ENCODE measurements around the gene MACROD2.

Gene MACROD2

GRCh38 chr20:14782731-14783130 lies 787.4 kb downstream of the MACROD2 start:
- no peak overlapping the region for H3K4me3 ChIP-seq (ENCODE audit: low read depth, low read length)
- no peak for TF ChIP-seq CTCF (IDR thresholded peaks at IDR 0.05; ENCODE audit: borderline replicate concordance, insufficient read depth, low read depth, low read length)

- no peak overlapping the region for H3K4me3 ChIP-seq (ENCODE audit: low read depth, low read length)
- TF ChIP-seq CTCF (IDR thresholded peaks at IDR 0.05; ENCODE audit: borderline replicate concordance, insufficient read depth, low read depth, low read length): no peak
Observed at GRCh38 chr20:14783766-14784165, 788.5 kb downstream of the MACROD2 start.

GRCh38 chr20:14785065-14785743 lies 789.9 kb downstream of the MACROD2 start:
- H3K4me3 ChIP-seq (ENCODE audit: low read depth, low read length): no peak overlapping the region
- no peak for TF ChIP-seq CTCF (IDR thresholded peaks at IDR 0.05; ENCODE audit: borderline replicate concordance, insufficient read depth, low read depth, low read length)

GRCh38 chr20:14790190-14790589 lies 794.9 kb downstream of the MACROD2 start:
- no peak overlapping the region for H3K4me3 ChIP-seq (ENCODE audit: low read depth, low read length)
- TF ChIP-seq CTCF (IDR thresholded peaks at IDR 0.05; ENCODE audit: borderline replicate concordance, insufficient read depth, low read depth, low read length): no peak

- no peak overlapping the region for H3K4me3 ChIP-seq (ENCODE audit: low read depth, low read length)
- no peak for TF ChIP-seq CTCF (IDR thresholded peaks at IDR 0.05; ENCODE audit: borderline replicate concordance, insufficient read depth, low read depth, low read length)
Observed at GRCh38 chr20:14790771-14791620, 795.7 kb downstream of the MACROD2 start.

- TF ChIP-seq CTCF (IDR thresholded peaks at IDR 0.05; ENCODE audit: borderline replicate concordance, insufficient read depth, low read depth, low read length): no peak
- H3K4me3 ChIP-seq (ENCODE audit: low read depth, low read length): no peak overlapping the region
Observed at GRCh38 chr20:14792915-14793314, 797.6 kb downstream of the MACROD2 start.

Measured in GM12875 (cell line).